Parathyroid adenoma (tissue), 2 donors: ENCODE measurements around the gene SGSH.

Source experiments
- H2AFZ ChIP-seq: fragments of 300-600 bp; sonication (generic); one replicate; pipeline ENCODE4 v1.7.0; 2017; ENCODE audit warnings: antibody characterized with exemption, mild to moderate bottlenecking
- H3K27ac ChIP-seq: fragments of 300-600 bp; sonication (generic); one replicate; pipeline ENCODE4 v1.7.0; 2017
- H3K27me3 ChIP-seq: fragments of 300-600 bp; sonication (generic); one replicate; pipeline ENCODE4 v1.7.0; 2017; ENCODE audit warnings: low read length; ENCODE audit not compliant: control insufficient read depth, insufficient read depth
- H3K36me3 ChIP-seq: fragments of 300-600 bp; sonication (generic); one replicate; pipeline ENCODE4 v1.7.0; 2017; ENCODE audit warnings: low read length; ENCODE audit not compliant: control insufficient read depth, insufficient read depth
- H3K4me1 ChIP-seq: fragments of 300-600 bp; sonication (generic); one replicate; pipeline ENCODE4 v1.7.0; 2017; ENCODE audit warnings: control low read depth
- H3K4me2 ChIP-seq: fragments of 300-600 bp; sonication (generic); one replicate; pipeline ENCODE4 v1.7.0; 2017; ENCODE audit warnings: low read length
- H3K4me3 ChIP-seq: fragments of 300-600 bp; sonication (generic); one replicate; pipeline ENCODE4 v1.7.0; 2017; ENCODE audit warnings: low read depth, low read length
- H3K79me2 ChIP-seq: fragments of 300-600 bp; sonication (generic); one replicate; pipeline ENCODE4 v1.7.0; 2017; ENCODE audit warnings: control low read depth
- H3K9ac ChIP-seq: fragments of 300-600 bp; sonication (generic); one replicate; pipeline ENCODE4 v1.7.0; 2017; ENCODE audit warnings: mild to moderate bottlenecking
- H3K9me3 ChIP-seq: fragments of 300-600 bp; sonication (generic); one replicate; pipeline ENCODE4 v1.7.0; 2017; ENCODE audit warnings: low read length; ENCODE audit not compliant: control insufficient read depth
- CTCF ChIP-seq: fragments of 300-600 bp; sonication (generic); IDR thresholded peaks from one replicate; pipeline ENCODE4 v1.7.0; 2017; ENCODE audit warnings: antibody characterized with exemption, mild to moderate bottlenecking
- donor health status: primary hyperparathyroidism.

The SGSH gene

GRCh38 chr17:80212109-80212508 is 8.0 kb downstream of the SGSH start:
- no peak overlapping the region for H3K4me2 ChIP-seq
- no peak for TF ChIP-seq CTCF
- no peaks in the 10 kb centered on the region for H3K27me3 ChIP-seq
- no peak overlapping the region for H3K9ac ChIP-seq
- no peak overlapping the region for H3K4me3 ChIP-seq
- no peaks in the 10 kb centered on the region for H3K79me2 ChIP-seq
- no peaks in the 10 kb centered on the region for H3K36me3 ChIP-seq
- H3K4me1 ChIP-seq: no peaks in the 10 kb centered on the region
- no peak overlapping the region for H3K27ac ChIP-seq
- no peak overlapping the region for H2AFZ ChIP-seq
- no peaks in the 10 kb centered on the region for H3K9me3 ChIP-seq

GRCh38 chr17:80210348-80211108 is 9.6 kb downstream of the SGSH start:
- Histone ChIP-seq H3K27me3 (no peaks in the 10 kb centered on the region), H3K4me3 (no peak overlapping the region), H3K4me1 (no peaks in the 10 kb centered on the region), H3K79me2 (no peaks in the 10 kb centered on the region), H3K4me2 (no peak overlapping the region), H2AFZ (no peak overlapping the region), H3K9ac (no peak overlapping the region), H3K27ac (no peak overlapping the region), H3K9me3 (no peaks in the 10 kb centered on the region), H3K36me3 (no peaks in the 10 kb centered on the region)
- no peak for TF ChIP-seq CTCF

GRCh38 chr17:80209765-80210164 is 10.4 kb downstream of the SGSH start:
- Histone ChIP-seq H3K4me1 (no peaks in the 10 kb centered on the region), H3K36me3 (no peaks in the 10 kb centered on the region), H3K4me2 (no peak overlapping the region), H3K9ac (no peak overlapping the region), H3K79me2 (no peaks in the 10 kb centered on the region), H3K27me3 (no peaks in the 10 kb centered on the region), H3K9me3 (no peaks in the 10 kb centered on the region), H3K27ac (no peak overlapping the region), H3K4me3 (no peak overlapping the region), H2AFZ (no peak overlapping the region)
- TF ChIP-seq CTCF: no peak

- Histone ChIP-seq H3K27ac (no peak overlapping the region), H3K4me3 (no peak overlapping the region), H3K79me2 (no peaks in the 10 kb centered on the region), H3K36me3 (no peaks in the 10 kb centered on the region), H3K9me3 (no peaks in the 10 kb centered on the region), H3K4me1 (no peaks in the 10 kb centered on the region), H3K9ac (no peak overlapping the region), H3K27me3 (no peaks in the 10 kb centered on the region), H3K4me2 (no peak overlapping the region), H2AFZ (no peak overlapping the region)
- no peak for TF ChIP-seq CTCF
These were observed 12.1 kb downstream of the SGSH start for GRCh38 chr17:80208050-80208449.

- Histone ChIP-seq H3K79me2 (no peaks in the 10 kb centered on the region), H3K9ac (no peak overlapping the region), H3K4me1 (no peaks in the 10 kb centered on the region), H3K27me3 (no peaks in the 10 kb centered on the region), H2AFZ (no peak overlapping the region), H3K36me3 (no peaks in the 10 kb centered on the region), H3K27ac (no peak overlapping the region), H3K9me3 (no peaks in the 10 kb centered on the region), H3K4me3 (no peak overlapping the region), H3K4me2 (no peak overlapping the region)
- no peak for TF ChIP-seq CTCF
These were observed 14.3 kb downstream of the SGSH start for GRCh38 chr17:80205811-80206210.
